SW480 (cell line): ENCODE measurements around the gene SIVA1.

Experiments used
- DNase-seq: peaks from one replicate; pipeline ENCODE4 v3.0.0-alpha.2; 2016; ENCODE audit warnings: low spot score

Gene SIVA1, protein sequence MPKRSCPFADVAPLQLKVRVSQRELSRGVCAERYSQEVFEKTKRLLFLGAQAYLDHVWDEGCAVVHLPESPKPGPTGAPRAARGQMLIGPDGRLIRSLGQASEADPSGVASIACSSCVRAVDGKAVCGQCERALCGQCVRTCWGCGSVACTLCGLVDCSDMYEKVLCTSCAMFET

DNA sequence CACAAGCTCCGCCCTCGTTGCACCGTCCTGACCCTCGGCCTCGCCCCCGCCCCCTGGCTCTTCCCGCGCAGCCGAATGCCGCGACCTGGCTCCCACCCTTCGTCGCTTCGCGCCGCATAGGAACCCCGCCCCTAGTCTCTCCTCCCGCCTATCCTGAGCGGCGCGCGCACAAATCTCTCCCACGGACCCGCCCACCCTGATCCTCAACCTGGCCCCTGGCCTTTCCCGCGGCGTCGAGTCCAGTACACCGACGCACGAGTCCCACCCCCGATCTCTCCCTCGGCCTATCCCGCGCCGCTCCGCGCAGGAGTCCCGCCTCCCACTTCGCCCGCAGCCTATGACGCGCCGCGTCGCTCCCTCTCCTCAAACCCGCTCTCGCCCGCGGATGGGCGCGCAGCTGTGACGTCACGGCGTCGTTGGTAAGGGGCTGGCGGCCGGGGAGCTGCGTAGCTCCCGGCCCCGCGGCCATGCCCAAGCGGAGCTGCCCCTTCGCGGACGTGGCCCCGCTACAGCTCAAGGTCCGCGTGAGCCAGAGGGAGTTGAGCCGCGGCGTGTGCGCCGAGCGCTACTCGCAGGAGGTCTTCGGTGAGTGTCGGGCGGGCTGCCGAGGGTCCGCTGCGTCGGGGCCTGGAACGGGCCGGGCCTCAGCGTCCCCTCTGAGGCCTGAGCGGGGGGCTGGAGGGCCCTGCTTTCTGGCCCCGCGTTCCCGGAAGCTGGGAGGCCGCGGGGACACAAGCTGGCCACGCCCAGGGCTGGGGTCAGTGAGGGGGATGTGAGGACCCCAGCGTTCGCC, at the start of gene SIVA1:
Gene SIVA1 (plus strand): TSS at position 413 of the 793 bp plus-strand sequence. CDS start 55 bp downstream, at position 468.
- DNase-seq = peak; percentile 99

DNA sequence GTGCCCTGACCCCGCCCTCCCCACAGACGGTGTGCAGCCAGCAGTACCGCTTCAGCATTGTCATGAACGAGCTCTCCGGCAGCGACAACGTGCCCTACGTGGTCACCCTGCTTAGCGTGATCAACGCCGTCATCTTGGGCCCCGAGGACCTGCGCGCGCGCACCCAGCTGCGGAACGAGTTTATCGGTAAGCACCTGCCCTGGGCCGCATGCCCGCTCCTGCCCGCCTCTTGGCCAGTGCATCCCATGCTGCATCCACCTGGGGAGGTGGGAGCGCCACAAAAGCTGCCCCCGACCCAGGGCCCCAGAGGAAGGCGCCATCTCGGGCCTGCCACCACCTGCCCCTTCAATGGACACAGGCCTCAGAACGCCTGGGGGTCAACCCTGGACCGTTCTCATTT, 49.7 kb upstream of the SIVA1 start:
- DNase-seq = no peak

DNA sequence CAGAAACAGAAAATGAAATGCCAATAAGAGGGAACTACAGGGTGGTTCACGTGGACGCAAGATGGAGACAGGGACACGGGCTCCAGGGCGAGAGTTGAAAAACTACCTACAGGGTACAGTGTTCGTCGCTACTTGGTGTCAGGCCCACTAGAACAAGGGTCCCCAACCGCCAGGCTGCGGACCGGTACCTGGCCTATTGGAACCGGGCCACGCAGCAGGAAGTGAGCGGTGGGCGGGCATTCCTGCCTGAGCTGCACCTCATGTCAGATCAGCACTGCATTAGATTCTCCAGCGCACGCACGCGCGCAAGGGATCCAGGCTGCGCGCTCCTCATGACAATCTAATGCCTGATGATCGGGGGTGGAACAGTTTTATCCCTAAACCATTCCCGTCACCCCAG, 48.7 kb upstream of the SIVA1 start:
- DNase-seq = no peak

DNA sequence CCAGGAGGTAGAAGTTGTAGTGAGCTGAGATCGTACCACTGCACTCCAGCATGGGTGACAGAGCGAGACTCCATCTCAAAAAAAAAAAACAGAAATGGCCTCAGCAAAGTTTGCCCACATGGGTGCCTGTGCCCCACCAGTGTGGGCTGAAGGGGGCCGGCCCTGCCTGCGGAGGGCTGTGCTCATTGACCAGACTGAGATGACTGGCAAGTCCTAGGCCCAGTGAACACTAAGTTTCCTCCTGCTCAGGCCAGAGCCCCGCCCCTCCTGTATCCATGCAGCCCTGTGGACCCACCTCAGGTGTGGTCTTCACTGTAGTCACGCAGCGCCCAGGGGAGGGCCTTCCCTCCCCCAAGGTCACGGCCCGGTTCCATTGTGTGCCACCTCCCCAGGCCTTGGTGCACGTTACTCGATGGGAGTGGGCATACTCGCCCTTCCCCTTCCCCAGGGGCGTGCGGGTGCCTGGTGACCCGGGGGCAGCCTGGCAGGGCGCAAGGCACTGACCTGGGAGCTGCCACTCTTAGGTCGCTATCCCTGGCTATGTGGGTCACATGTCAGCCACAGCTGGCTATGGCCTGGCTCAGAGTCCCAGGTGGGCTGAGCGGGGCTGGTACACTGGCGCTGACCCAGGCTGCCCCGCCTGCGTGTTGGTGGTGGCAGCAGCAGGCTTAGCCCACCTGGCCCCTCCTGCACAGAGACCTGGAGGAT, 47.5 kb upstream of the SIVA1 start:
- peak; percentile 40 for DNase-seq

DNA sequence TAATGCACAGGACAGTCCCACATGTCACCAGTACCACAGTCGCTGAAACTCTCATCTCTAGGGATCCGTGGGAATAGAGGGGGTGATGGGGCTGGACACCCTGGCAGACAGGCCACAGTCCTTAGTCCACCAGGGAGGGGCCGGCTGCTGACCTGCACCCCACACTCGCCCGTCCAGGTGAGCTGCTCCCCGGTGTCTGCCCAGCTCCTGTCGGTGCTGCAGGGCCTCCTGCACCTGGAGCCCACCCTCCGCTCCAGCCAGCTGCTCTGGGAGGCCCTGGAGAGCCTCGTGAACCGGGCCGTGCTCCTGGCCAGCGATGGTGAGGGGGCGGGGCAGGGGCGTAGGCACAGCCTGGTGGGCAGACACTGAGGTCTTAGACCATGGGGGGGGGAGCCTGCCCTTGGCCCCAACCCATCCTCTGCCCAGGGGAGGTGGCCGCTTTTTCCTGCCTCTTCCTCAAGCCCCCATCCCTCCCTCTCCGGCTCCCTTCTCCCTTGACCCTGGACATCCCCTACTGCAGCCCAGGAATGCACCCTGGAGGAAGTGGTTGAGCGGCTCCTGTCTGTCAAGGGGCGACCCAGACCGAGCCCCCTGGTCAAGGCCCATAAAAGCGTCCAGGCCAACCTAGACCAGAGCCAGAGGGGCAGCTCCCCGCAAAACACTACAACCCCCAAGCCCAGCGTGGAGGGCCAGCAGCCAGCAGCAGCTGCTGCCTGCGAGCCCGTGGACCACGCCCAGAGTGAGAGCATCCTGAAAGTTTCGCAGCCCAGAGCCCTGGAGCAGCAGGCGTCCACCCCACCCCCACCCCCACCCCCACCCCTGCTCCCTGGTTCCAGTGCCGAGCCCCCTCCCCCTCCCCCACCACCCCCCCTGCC, 46.0 kb upstream of the SIVA1 start:
- DNase-seq = no peak

DNA sequence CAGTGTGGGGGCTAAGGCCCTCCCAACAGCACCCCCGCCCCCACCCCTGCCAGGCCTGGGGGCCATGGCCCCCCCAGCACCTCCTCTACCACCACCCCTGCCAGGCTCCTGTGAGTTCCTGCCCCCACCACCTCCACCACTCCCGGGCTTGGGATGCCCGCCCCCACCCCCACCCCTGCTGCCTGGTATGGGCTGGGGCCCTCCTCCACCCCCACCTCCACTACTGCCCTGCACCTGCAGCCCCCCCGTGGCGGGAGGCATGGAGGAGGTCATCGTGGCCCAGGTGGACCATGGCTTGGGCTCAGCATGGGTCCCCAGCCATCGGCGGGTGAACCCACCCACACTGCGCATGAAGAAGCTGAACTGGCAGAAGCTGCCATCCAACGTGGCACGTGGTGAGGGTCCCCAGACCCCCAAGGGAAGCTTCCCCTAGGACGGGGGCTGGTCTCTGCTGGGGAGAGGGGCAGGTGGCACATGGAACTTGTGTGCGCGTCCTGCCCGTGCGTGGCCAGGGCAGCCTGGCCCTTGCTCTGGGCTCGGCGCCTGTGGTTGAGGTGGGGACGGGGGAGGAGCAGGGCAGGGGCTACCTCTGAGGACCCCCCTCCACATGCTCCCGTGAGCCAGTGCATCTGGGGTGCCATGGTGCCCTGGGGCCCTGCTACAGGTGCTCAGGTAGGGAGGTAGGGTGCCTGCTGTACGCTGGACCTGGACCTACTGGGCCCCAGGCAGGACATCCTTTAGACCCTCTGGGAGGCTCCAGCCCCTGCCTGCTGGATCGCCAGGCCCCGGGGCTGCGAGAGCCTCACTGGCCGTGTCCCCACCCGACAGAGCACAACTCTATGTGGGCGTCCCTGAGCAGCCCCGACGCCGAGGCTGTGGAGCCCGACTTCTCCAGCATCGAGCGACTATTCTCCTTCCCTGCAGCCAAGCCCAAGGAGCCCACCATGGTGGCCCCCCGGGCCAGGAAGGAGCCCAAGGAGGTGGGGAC, 45.0 kb upstream of the SIVA1 start:
- DNase-seq = no peak

DNA sequence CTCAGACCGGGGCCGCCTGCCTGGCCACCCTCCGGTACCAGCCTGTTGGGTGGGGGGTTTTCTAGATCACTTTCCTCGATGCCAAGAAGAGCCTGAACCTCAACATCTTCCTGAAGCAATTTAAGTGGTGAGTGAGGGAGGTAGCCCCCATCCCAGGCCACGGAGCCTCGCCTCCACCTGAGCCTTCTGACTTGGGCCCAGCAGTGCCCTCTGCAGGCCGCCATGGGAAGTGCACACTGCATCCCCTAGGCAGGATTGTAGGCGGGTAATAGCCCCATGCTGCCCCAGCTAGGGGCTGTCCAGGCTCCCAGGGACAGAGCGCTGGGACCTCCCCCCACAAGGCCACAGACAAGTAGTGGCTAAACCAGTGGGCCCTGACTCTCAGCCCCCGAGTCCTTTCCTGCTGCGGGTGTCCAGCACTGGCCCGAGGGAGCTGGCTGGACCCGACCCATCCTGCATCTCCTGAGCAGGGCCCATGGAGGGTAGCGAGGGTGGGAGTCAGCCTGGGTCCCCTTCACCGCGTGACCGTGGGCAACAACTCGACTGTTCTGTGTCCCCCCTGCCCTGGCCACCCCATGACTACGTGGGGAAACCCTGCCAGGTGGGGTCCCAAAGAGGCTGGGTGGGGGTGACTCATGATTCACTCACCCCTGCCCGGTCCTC, 44.2 kb upstream of the SIVA1 start:
- peak; percentile 54 for DNase-seq

DNA sequence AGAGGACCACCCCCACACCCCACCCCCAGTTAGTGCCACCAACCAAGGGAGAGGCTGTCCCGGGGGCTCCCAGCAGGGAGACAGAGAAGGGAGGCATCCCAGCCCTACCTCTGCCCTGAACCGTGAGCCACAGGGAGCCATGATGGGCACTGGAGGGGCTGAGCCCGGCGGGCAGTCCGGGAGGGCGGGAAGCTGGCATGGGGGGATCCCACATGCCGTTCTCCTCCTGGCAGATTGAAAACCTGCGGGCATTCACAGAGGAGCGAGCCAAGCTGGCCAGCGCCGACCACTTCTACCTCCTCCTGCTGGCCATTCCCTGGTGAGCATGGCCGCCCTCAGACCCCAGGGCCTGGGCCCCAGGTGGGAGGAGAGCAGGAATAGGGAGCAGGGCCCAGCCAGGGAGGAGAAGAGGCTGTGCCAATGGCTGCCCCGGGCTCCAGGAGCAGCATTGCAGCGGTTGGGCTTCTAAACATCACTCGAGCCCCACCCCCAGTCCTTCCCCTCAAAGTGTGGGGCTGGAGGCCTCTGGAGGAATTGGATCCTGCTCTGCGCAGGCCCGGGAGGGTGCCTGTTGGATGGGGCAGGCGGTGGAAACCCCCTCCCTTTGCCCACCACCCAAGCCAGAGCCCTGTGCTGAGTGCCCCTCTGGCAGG, 43.4 kb upstream of the SIVA1 start:
- DNase-seq = no peak

DNA sequence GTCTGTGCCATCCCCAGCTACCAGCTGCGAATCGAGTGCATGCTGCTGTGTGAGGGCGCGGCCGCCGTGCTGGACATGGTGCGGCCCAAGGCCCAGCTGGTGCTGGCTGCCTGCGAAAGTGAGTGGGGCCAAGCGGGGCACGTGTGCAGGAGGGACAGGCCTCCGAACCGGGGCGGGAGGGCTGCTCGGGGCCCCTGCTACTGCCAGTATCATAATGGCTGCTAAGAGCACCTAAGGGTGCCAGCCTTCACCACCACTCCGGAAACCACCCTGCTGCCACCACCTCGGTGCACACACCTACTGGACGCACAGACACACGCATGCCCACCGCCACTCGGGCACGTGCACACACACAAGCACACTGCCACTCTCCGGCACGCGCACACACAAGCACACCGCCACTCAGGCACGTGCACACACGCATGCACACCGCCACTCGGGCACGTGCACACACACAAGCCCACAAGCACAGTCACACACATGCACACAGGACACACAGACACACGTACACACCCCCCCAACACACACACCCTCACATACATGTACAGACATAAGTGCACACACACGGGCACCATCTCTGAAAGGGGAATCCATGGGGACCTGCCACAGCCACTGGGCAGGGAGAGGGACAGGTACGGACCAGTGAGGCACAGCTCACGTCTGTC, 42.7 kb upstream of the SIVA1 start:
- DNase-seq = no peak

DNA sequence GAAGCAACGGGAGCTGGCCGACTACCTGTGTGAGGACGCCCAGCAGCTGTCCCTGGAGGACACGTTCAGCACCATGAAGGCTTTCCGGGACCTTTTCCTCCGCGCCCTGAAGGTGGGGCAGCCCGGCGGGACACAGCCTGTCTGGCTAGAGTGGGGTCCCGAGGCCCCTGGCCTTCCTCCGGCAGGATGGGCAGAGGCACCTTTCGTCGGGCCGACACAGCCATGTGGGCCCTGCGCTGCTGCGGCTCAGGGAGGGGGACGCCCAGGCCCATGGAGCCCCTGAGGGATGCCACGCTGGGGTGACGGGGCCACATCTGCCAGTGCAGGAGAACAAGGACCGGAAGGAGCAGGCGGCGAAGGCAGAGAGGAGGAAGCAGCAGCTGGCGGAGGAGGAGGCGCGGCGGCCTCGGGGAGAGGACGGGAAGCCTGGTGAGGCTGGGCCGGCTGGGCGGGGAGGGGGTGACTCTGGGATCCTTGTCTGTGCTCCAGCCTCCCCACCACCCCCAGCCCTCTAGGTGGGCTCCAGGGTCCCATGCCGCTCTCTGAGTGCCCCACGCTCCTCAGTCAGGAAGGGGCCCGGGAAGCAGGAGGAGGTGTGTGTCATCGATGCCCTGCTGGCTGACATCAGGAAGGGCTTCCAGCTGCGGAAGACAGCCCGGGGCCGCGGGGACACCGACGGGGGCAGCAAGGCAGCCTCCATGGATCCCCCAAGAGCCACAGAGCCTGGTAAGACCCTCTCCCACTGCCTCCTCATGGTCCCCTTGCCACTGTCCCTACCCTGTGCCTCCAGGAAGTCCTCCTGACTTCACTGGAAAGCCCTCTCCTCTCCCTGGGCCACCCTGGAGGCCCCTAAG, 39.8 kb upstream of the SIVA1 start:
- no peak for DNase-seq

DNA sequence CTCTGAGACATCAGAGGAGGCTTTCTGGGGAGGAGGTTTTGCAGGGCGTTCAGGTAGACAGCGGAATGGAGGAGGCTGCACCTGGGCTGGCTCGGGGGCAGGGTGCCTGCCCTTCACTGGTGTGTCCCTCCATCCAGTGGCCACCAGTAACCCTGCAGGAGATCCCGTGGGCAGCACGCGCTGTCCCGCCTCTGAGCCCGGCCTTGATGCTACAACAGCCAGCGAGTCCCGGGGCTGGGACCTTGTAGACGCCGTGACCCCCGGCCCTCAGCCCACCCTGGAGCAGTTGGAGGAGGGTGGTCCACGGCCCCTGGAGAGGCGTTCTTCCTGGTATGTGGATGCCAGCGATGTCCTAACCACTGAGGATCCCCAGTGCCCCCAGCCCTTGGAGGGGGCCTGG, 38.9 kb upstream of the SIVA1 start:
- no peak for DNase-seq

DNA sequence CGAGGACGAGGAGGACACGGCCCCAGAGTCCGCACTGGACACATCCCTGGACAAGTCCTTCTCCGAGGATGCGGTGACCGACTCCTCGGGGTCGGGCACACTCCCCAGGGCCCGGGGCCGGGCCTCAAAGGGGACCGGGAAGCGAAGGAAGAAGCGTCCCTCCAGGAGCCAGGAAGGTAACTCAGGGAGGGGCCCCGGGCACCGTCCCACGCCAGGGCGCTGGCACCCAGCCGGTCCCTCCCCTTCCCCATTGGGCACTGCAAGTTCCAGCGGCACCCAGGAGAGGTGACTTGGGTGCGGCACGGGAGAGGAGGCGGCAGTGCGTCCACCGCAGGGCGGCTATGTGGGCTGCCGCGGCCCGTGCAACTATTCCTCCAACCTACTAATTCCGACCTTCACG, 38.3 kb upstream of the SIVA1 start:
- DNase-seq = no peak

DNA sequence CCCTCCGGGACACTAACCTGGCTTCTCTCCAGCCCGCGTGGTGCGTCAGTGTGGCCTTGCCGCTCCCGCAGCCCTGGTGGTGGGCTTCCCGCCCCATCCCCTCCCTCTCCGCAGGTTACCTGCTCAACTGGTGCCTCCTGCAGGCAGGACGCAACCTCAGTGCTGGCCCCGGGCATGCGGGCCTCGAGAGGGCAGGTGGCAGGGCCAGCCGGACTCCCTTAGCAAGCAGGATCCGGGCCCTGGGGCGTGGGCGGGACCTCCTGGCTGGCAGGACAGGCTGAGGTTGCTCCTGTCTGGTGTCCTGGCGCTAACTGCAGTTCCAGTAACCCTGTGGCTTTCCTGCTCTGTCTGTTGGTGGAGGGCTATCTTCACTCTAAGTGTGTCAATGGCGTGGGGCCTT, 37.5 kb upstream of the SIVA1 start:
- DNase-seq = no peak

DNA sequence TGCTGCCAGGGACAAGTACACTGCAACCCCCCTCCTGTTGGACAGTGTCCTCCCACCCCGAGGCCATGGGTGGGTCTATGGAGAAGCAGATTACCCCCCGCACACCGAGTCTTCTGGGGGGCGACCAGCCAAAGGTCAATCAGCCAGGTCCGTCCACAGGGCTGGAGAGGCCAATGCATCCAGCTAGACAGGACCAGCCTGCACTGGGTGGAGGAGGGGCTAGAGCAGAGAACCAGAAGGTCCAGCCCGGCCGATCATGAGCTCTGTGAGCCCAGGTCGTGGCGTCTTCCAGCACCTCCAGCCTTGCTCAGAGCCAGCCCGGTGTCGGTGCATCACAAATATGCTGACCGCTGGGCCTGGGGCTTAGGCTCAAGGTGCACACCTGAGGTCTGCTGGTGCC, 37.1 kb upstream of the SIVA1 start:
- no peak for DNase-seq

DNA sequence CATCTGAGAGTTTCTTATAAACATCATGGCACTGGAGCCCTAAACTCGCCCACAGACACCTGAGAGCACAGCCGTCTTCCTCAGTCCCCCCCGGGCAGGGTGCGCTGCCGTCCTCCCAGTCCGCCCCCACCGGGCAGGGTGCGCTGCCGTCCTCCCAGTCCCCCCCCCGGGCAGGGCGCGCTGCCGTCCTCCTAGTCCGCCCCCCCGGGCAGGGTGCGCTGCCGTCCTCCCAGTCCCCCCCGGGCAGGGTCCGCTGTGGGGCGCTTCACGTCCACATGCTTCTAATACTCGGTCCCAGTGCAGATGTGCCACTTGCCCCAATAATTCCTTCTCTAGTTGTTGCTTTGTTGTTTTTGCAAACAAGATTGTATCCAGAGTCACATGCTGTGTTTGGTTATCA, 35.8 kb upstream of the SIVA1 start:
- DNase-seq = no peak

DNA sequence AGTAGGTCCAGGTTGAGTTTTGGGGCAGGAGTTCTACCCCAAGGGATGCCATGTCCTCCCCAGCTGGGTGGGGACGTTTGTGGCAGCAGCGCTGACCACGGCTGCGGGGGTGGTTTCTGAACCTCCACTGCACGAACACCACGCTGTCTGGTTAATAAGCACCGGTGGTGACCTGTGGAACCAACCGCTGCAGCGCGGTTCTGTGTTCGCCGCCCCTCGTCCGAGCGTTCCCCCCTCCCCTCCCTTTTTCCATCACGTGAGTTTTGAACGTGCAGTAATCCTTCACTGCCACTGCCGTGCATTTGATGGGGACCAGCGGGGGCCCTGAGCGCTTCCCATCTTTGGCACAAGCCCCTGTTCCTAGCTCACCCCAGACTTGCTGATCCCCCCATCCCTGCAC, 35.3 kb upstream of the SIVA1 start:
- no peak for DNase-seq

DNA sequence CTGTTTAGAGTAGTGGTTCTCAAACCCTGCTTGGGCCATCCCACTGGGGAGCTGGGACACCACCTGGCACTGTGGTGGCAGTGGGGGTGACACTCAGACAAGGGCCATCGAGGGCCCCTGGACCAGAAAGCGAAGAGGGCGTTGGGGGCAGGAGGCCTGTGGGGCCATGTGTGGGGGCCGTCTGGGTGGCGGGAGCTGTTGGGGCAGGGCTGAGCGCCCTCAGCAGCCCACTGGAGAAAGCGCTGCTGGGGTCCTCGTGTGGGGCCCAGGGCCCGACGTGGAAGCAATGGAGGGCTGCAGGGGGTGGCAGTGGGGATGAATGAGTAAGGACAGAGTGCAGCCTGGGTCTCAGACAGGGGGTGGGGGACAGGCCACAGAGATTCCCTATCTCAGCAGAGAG, 34.8 kb upstream of the SIVA1 start:
- no peak for DNase-seq

DNA sequence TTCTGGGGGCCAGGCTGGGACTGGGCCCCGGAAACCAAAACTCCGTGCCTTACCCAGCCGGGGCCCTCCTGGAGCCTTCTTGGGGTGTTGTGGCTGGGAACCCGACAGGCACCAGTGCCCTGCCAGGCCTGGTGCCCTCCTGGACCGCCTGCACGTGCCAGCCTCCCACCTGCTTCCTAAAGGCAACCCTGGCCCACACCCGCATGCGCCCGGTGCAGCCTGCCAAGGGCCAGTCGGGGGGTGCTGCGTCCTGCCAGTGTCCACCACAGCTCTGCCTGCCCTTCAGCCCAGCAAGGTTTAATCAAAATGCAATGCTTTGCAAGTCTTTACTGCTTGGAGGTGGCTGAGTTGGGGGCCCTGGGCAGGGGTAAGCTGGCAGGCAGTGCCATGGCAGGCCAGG, 34.1 kb upstream of the SIVA1 start:
- no peak for DNase-seq

DNA sequence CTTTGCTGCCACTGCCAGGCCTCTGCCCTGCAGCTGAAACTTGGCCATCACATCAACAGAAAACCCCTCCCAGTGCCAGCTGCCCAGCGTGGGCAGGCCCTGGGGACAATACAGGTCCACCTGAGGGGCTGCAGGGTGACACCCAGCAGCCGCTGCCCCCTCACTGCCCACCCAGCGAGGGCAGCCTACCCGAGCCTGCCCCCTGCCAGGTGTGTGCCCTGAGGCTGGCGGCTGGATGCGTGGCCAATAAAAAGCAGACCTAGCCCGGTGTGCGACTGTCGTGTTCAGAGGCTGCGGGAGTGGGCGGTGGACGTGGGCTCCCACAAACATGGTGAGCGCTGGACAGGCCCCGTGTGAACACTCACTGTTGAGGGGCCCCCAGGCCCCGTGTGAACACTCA, 33.6 kb upstream of the SIVA1 start:
- no peak for DNase-seq
